Measurements from ENCODE around the gene TNFSF11. TPM values are rescaled to one million over a fixed set of nuclear protein-coding genes. Genes with fewer than 3 reads are reported as not detected.
A peak's percentile ranks its signal among the peaks of the same experiment; 100 is the strongest.

Gene TNFSF11
- total and polyA plus RNA-seq, 4 donors = 0.25 to 1.3 (median 0.25) TPM

- Histone ChIP-seq H3K4me1 (ENCODE audit: control insufficient read depth in 4 of 4, insufficient read depth in 4 of 4, low read length in 3 of 4) (peaks cover 5 to 21% (median 15%) of the 10 kb centered on the region in 4 donors), H3K36me3 (ENCODE audit: control insufficient read depth in 4 of 4, insufficient read depth in 3 of 4, low read depth in 1 of 4, low read length in 3 of 4) (no peaks in the 10 kb centered on the region), H3K27ac (ENCODE audit: low read depth in 1 of 2, low read length in 2 of 2) (peak overlapping the region; percentile 93 to 95), H3K4me3 (ENCODE audit: low read depth in 1 of 3, low read length in 3 of 3) (no peak overlapping the region), H3K27me3 (ENCODE audit: control insufficient read depth in 4 of 4, insufficient read depth in 4 of 4, low read length in 3 of 4) (no peaks in the 10 kb centered on the region), H3K9me3 (ENCODE audit: control insufficient read depth in 4 of 4, low read length in 3 of 4) (no peaks in the 10 kb centered on the region), H3K9ac (ENCODE audit: low read depth in 1 of 2, low read length in 2 of 2) (peak overlapping the region; percentile 32 to 57)
- DNase-seq (ENCODE audit: low spot score) = no peak
- TF ChIP-seq GABPA (IDR thresholded peaks at IDR 0.05 in 1 of 2, conservative IDR thresholded peaks at IDR 0.05 in 1 of 2) = peak in 1 of 2 donors; percentile 2
- peak; percentile 67 for TF ChIP-seq REST (IDR thresholded peaks at IDR 0.05)
- TF ChIP-seq FOXA2 (IDR thresholded peaks at IDR 0.05) = peak; percentile 71
- peak; percentile 50 to 53 for TF ChIP-seq RAD21 (IDR thresholded peaks at IDR 0.05)
- no peak for TF ChIP-seq NR2F2 (IDR thresholded peaks at IDR 0.05)
- peak; percentile 94 for TF ChIP-seq HNF4A (conservative IDR thresholded peaks at IDR 0.05)
- TF ChIP-seq TAF1 (conservative IDR thresholded peaks at IDR 0.05) = no peak
- peak; percentile 85 for TF ChIP-seq FOXA1 (IDR thresholded peaks at IDR 0.05)
- peak; percentile 65 for TF ChIP-seq ZBTB33 (IDR thresholded peaks at IDR 0.05)
- TF ChIP-seq HNF4G (IDR thresholded peaks at IDR 0.05) = peak; percentile 81
- peak; percentile 80 for TF ChIP-seq ATF3 (IDR thresholded peaks at IDR 0.05)
- TF ChIP-seq MAX (IDR thresholded peaks at IDR 0.05) = no peak
- peak; percentile 90 to 97 for TF ChIP-seq JUND (IDR thresholded peaks at IDR 0.05)
- TF ChIP-seq RXRA (IDR thresholded peaks at IDR 0.05) = peak; percentile 79 to 83
- peak in 1 of 2 donors; percentile 8 for TF ChIP-seq EGR1 (IDR thresholded peaks at IDR 0.05; ENCODE audit: low read depth in 2 of 2)
- TF ChIP-seq CTCF (IDR thresholded peaks at IDR 0.05; ENCODE audit: low read depth, low read length, missing input control) = no peak
- TF ChIP-seq SP1 (IDR thresholded peaks at IDR 0.05) = peak; percentile 97
- peak; percentile 71 for TF ChIP-seq YY1 (IDR thresholded peaks at IDR 0.05)
- 39% methylated on average over 3 of the region's 3 CpGs for WGBS
These were observed 49.4 kb upstream of the TNFSF11 start for GRCh38 chr13:42524487-42525034.
